ENCODE data around the gene NOS1AP.
"Not testable (repeated sequence)": the region's sequence is repeated elsewhere in the genome, so short reads cannot be mapped to it uniquely, and the experiment has no call there.

The NOS1AP gene

GRCh38 chr1:162417650-162418049 is 348.2 kb downstream of the NOS1AP start:
- Histone ChIP-seq H3K4me2 (ENCODE audit: low read depth, low read length, poor library complexity, severe bottlenecking) (no peak overlapping the region), H3K9me2 (replicated peaks; ENCODE audit: low read depth, low read length) (no peaks in the 10 kb centered on the region), H2AFZ (ENCODE audit: low read length) (no peak overlapping the region), H3F3A (ENCODE audit: low read depth) (no peaks in the 10 kb centered on the region), H3K27me3 (ENCODE audit: insufficient read depth, low read length, poor library complexity, severe bottlenecking) (no peaks in the 10 kb centered on the region), H3K9me3 (ENCODE audit: insufficient read depth, low read depth, low read length) (no peaks in the 10 kb centered on the region), H4K20me1 (ENCODE audit: insufficient read depth, low read length, poor library complexity, severe bottlenecking) (no peaks in the 10 kb centered on the region), H3K4me1 (ENCODE audit: insufficient read depth, low read length, poor library complexity, severe bottlenecking) (peaks cover 7% of the 10 kb centered on the region), H3K79me2 (ENCODE audit: insufficient read depth, low read length) (no peaks in the 10 kb centered on the region), H3K4me3 (ENCODE audit: low read length, poor library complexity, severe bottlenecking) (no peak overlapping the region), H3K9ac (ENCODE audit: low read depth, low read length, poor library complexity, severe bottlenecking) (no peak overlapping the region), H3K36me3 (ENCODE audit: insufficient read depth, low read length) (no peaks in the 10 kb centered on the region)
- TF ChIP-seq CTCF (conservative IDR thresholded peaks at IDR 0.05; ENCODE audit: low read length) (no peak), EZH2phosphoT487 (IDR thresholded peaks at IDR 0.05; ENCODE audit: borderline replicate concordance) (no peak)

DNA sequence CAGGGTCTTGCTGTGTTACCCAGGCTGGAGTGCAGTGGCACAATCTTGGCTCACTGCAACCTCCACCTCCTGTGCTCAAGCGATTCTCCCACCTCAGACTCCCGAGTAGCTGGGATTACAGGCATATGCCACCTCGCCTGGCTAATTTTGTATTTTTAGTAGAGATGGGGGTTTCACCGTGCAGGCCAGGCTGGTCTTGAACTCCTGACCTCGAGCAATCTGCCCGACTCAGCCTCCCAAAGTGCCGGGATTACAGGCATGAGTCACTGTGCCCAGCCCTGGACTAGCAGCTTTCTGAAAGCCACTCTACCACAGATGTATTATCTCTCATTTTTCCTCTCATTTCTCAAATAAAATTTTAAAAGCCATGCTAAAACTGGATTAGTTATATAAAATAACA is 349.1 kb downstream of the NOS1AP start:
- not testable (repeated sequence) for H3K9me3 ChIP-seq (ENCODE audit: insufficient read depth, low read depth, low read length); H3K9me2 ChIP-seq (replicated peaks; ENCODE audit: low read depth, low read length); H3K9ac ChIP-seq (ENCODE audit: low read depth, low read length, poor library complexity, severe bottlenecking); H3F3A ChIP-seq (ENCODE audit: low read depth); H3K4me1 ChIP-seq (ENCODE audit: insufficient read depth, low read length, poor library complexity, severe bottlenecking); H2AFZ ChIP-seq (ENCODE audit: low read length); H3K27me3 ChIP-seq (ENCODE audit: insufficient read depth, low read length, poor library complexity, severe bottlenecking); H3K4me3 ChIP-seq (ENCODE audit: low read length, poor library complexity, severe bottlenecking); H3K4me2 ChIP-seq (ENCODE audit: low read depth, low read length, poor library complexity, severe bottlenecking); H3K36me3 ChIP-seq (ENCODE audit: insufficient read depth, low read length); H4K20me1 ChIP-seq (ENCODE audit: insufficient read depth, low read length, poor library complexity, severe bottlenecking); H3K79me2 ChIP-seq (ENCODE audit: insufficient read depth, low read length)

GRCh38 chr1:162419450-162419931 is 350.0 kb downstream of the NOS1AP start:
- not testable (repeated sequence) for H3K4me3 ChIP-seq (ENCODE audit: low read length, poor library complexity, severe bottlenecking); H3K4me2 ChIP-seq (ENCODE audit: low read depth, low read length, poor library complexity, severe bottlenecking); H3K4me1 ChIP-seq (ENCODE audit: insufficient read depth, low read length, poor library complexity, severe bottlenecking); H3K79me2 ChIP-seq (ENCODE audit: insufficient read depth, low read length); H3K9me3 ChIP-seq (ENCODE audit: insufficient read depth, low read depth, low read length); H2AFZ ChIP-seq (ENCODE audit: low read length); H3K9me2 ChIP-seq (replicated peaks; ENCODE audit: low read depth, low read length); H3K36me3 ChIP-seq (ENCODE audit: insufficient read depth, low read length); H3K27me3 ChIP-seq (ENCODE audit: insufficient read depth, low read length, poor library complexity, severe bottlenecking); H4K20me1 ChIP-seq (ENCODE audit: insufficient read depth, low read length, poor library complexity, severe bottlenecking); H3K9ac ChIP-seq (ENCODE audit: low read depth, low read length, poor library complexity, severe bottlenecking); H3F3A ChIP-seq (ENCODE audit: low read depth)
